ENCODE data around the gene GNG14.

The GNG14 gene

DNA sequence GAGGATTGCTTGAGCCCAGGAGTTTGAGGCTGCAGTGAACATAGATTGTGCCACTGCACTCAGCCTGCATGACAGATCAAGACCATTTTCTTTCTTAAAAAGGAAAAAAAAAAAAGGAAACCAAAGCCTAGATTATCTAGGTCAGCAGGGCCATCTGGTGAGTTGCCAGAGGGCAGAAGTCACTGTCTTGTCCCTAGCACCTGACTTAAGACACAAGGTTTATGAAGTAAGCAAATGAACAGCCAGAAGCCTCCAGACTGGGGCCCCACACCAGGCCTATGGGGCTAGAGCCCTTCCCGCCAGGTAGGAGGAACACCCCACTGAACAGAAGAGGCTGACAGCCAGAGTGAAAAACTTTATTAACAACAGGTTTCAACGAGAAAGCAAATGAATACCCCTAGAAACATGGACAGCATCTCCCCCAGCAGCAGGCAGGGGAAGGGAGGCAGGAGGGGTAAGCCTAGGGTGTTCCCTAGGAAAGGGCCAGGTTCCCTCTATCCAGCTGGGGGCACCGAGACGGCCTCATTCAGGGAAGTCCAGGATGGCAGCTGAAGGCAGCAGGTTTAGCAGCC is 20.0 kb upstream of the GNG14 start:
- H3K4me3 ChIP-seq (replicated peaks; ENCODE audit: low read depth, low read length): peak overlapping the region; percentile 96
- DNase-seq (ENCODE audit: low read depth): no peak
- no peak for TF ChIP-seq CTCF (IDR thresholded peaks at IDR 0.05; ENCODE audit: low read length, missing control alignments)

DNA sequence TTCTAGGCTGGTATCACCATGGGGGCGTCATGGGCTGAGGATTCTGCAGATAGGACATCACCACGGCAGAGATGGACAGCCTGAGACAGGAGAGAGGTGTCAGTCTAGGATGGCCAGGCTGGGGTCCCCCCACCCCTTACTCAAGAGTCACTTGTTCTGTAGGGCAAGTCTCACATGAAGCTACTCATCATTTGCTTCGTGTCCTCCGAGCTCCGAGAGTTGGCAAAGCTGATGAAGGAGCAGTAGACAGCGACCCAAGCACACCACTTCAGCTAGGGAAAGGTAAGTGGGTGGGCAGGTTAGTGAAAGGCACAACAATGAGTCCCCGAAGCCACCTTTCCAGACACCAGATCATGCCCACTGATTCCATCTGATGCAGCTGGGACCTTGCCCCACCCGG is 19.5 kb upstream of the GNG14 start:
- no peak for TF ChIP-seq CTCF (IDR thresholded peaks at IDR 0.05; ENCODE audit: low read length, missing control alignments)
- H3K4me3 ChIP-seq (replicated peaks; ENCODE audit: low read depth, low read length): peak overlapping the region; percentile 96
- DNase-seq (ENCODE audit: low read depth): no peak

DNA sequence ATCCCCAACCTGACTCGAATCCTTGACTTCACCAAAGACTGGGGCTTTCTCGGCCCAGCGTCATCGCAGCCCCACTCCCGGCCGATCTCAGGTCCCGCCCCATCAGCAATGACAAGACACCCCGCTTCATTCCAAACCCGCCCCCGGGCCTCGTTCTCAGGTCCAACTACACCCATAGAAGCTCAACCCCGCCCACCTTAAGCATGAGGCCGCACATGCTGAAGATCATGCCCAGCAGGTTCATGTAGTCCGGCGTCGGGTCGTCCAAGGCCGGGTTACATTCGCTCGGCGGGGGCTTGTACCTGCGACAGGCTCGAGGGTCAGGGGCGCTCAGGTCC is 18.9 kb upstream of the GNG14 start:
- peak; percentile 51 for DNase-seq (ENCODE audit: low read depth)
- no peak for TF ChIP-seq CTCF (IDR thresholded peaks at IDR 0.05; ENCODE audit: low read length, missing control alignments)
- peak overlapping the region; percentile 96 for H3K4me3 ChIP-seq (replicated peaks; ENCODE audit: low read depth, low read length)

DNA sequence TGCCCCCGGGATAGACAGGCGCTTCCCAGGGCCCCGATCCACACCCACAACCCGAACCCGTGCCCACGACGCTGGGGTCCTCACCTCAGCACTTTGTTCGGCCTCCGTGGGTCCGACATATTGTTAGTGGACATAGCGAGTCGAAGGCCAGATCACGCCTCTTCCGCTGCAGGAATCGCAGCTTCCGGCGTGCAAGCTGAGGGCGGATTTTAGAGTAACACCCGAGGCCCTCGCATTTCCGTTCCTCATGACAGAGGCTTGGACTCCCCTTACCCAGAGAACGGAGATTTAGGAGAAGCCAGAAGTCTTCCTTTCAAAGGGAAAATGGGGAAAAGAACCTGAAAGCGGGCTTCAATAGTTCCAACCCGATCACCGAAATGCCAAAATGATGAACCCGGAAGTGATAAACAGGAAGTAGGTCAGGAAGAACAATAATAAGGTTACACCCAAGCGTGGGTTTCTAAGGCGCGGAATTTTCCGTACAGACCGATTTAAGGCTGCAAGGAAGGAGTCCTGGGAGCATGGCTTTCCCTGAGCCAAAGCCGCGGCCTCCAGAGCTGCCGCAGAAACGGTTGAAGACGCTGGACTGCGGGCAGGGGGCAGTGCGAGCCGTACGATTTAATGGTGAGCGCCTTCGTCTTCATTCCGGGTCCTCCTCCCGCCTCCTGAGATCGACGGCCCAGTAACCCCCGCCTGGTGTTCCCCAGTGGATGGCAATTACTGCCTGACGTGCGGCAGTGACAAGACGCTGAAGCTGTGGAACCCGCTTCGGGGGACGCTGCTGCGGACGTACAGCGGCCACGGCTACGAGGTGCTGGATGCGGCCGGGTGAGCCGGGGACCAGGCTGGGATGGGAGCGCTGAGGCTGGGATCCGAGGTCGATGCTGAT is 18.3 kb upstream of the GNG14 start:
- TF ChIP-seq CTCF (IDR thresholded peaks at IDR 0.05; ENCODE audit: low read length, missing control alignments): no peak
- H3K4me3 ChIP-seq (replicated peaks; ENCODE audit: low read depth, low read length): peak overlapping the region; percentile 96
- DNase-seq (ENCODE audit: low read depth): peak; percentile 89

- no peak for TF ChIP-seq CTCF (IDR thresholded peaks at IDR 0.05; ENCODE audit: low read length, missing control alignments)
- H3K4me3 ChIP-seq (replicated peaks; ENCODE audit: low read depth, low read length): peak overlapping the region; percentile 96
- DNase-seq (ENCODE audit: low read depth): no peak
Observed at GRCh38 chr19:12670159-12670928, 17.5 kb upstream of the GNG14 start.

DNA sequence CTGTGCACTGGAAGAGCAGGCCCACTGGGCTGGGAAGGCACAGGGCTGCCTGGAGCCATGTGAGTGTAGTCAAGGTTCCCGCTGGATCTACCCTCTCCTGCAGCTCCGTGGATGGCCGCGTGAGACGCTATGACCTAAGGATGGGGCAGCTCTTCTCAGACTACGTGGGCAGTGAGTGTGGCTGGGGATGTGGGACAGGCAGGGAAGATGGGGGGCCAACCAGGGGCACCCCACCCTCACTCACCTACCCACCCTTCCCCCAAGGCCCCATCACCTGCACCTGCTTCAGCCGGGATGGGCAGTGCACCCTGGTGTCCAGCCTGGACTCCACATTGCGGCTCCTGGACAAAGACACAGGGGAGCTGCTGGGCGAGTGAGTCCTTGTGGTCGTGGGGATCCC is 15.1 kb upstream of the GNG14 start:
- no peak for DNase-seq (ENCODE audit: low read depth)
- no peak overlapping the region for H3K4me3 ChIP-seq (replicated peaks; ENCODE audit: low read depth, low read length)
- TF ChIP-seq CTCF (IDR thresholded peaks at IDR 0.05; ENCODE audit: low read length, missing control alignments): no peak

Data from fibroblast of pulmonary artery (primary cell).